HG03060 (cell line): ENCODE data around the gene OR2D3.
"Not testable (repeated sequence)": the region's sequence is repeated elsewhere in the genome, so short reads cannot be mapped to it uniquely, and the experiment has no call there.

ENCODE experiments used
- ATAC-seq: cut with Tn5 transposase; IDR thresholded peaks from one replicate; pipeline ENCODE4 v1.9.1; 2021; ENCODE audit warnings: low read depth, moderate number of reproducible peaks; ENCODE audit not compliant: unreplicated experiment

OR2D3 gene

DNA sequence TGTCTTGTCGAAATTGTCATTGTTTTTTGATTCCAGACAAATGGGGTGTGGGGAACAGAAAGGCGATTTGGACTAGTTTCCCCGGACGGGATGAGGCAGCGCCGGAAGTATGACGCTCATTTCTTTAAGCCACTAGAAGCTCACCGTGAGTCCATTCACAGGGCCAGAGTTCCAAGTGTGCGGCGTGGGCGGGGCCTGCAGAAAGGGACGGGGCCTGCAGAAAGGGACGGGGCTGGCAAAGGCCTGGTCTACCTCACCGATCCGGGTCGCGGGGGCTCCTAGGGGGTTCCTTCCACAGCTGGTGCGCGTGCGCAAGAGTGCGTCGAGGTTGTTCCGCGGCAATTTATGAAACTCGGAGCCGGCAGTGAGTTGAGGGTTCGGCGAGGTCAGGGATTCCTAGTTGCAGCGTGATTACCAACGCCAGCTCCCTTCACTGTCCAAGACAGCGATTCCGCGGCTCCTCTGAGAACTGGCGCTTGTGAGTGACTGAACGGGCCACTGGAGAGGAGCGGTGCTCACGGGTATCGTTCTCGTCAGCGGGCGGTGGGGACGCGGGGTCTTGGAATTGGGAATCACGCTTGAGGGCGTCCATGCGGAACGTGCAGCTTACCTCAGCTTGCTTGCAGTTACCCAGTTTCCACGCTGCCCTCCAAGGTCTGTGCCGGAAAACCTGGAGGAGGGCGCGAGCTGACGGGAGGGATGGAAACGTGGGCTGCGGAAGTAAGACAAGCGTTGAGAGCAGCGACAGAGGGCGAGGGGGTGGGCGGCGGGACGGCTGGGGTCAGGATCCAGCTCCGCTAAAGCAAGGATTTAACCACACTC, 5.6 kb downstream of the OR2D3 start, which contains the start of gene ZNF215:
TSS of gene ZNF215 (plus strand) at position 219 of the 822 bp plus-strand sequence. CDS start 5,847 bp downstream, outside the sequence.
- ATAC-seq: peak; percentile 56

DNA sequence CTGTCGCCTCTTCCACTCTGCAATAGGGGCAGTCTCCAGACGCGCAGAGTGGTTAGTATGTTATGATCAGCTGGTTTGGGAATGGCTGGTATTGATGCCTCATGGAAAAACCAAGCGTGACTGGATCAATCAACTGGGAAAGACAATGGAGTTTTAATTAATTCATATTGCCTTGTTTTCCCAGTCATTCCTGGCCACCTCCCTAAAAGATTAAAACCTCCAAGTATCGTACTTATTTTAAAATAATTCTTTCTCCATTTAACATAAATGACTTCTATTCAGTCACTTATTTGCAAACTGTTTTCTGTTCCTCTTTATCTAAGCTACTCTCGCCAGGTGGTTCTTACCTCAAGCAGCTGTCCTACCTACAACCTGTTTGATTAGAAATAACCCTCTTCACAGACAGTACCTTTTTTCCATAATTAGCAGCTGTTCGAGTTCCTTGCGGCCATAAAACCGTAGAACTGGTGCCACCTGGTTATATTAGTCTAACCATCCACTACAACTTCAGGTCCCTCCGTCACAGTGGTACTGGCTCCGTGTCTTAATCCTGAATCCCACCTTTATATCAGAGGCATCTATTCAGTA, 6.3 kb downstream of the OR2D3 start:
- ATAC-seq: peak; percentile 42

DNA sequence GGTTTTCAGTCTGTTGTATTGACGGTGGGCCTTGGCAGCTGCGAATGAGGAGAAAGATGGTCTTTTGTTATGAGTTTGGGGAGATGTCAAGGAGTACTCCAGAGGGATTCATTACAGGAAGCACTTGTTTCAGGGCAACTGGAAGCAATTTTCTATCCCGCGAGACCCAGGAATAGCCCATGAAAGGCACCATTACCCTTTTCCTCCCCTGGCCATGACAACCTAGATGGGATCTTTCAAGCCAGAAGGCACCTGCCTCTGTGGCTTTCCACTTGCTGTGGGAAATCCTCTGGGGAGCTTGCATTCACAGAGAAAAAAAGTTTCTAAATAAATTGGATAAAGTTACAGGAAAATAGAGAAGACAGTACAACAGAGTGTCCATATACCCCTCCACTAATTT, 8.1 kb downstream of the OR2D3 start:
- no peak for ATAC-seq

DNA sequence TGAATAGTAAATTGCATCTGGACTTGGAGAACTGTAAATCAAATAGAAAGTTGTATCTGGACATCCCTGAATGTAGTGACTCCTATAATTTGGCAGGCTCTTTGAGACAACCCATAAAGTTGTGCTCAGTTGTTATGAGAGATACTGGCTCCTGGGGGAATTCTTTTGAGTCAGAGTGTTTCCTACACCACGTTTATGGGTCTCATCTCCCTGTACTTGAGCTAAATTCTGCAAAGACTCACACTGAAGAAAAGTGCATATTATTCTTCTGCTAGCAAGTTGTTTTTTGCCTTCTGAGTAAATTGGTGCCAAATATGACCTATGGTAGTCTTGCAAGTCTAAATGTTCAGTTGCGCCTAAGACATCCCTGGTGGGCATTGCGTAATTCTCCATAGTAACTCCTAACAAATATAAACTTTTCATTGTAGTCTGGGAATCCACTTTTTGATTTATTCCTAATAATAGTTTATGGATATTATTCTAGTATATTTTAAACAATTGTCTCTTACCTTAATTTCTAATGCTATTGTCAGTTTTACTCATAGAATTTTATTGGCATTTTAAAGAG, 10.4 kb downstream of the OR2D3 start:
- ATAC-seq: no peak

DNA sequence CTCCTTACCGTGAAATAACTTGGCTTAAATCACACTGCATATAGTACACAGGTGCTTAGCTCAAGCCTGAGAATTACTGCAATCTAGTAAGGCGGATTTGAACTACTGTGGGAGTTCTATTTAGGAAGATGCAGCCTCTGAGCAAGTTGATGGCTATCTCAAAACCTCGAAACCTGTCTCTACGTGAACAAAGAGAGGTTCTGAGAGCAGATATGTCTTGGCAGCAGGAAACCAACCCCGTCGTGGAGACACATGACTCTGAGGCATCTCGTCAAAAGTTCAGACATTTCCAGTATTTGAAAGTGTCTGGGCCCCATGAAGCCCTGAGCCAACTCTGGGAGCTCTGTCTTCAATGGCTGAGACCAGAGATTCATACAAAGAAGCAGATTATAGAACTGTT, 11.3 kb downstream of the OR2D3 start:
- no peak for ATAC-seq

DNA sequence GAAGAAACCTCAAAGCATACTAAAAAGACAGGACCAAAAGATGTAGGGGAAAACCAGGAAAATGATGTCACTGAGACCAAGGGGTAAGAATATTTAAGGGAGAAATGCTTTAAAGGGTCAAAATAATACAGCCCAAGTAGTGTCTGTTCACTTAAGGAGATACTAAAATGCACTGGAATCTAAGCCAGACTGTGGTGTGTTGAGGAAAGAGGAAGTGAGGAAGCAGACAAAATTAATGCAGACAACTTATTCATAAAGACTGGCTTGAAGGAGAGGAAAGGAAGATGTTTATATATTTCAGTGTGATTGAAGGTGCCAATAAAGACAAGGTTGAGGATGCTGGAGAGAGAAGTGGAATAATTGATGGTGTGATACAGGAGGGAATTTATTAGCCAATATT, 21.2 kb downstream of the OR2D3 start:
- ATAC-seq: no peak

DNA sequence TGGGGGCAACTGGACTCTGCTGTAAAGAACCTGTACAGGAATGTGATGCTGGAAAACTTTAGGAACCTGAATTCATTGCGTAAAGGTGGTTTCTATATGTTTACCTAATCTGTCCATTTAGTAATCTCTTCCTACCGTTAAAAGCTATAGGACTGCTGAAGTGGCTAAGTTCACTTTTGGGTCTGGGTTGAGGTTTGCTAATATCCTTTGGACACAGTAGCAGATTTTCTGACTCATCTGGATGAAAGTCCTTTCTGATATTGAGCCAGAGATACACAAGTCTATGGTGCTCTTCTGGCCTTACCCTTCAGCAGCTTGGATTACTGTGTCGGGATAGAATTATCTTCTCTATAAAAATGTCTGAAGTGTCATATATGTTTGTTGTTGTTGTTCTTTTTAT, 22.3 kb downstream of the OR2D3 start:
- ATAC-seq: no peak

DNA sequence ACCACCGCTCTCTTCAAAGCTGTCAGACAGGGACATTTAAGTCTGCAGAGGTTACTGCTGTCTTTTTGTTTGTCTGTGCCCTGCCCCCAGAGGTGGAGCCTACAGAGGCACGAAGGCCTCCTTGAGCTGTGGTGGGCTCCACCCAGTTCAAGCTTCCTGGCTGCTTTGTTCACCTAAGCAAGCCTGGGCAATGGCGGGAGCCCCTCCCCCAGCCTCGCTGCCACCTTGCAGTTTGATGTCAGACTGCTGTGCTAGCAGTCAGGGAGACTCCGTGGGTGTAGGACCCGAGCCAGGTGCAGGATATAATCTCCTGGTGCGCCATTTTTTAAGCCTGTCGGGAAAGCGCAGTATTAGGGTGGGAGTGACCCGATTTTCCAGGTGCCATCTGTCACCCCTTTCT, 33.4 kb downstream of the OR2D3 start:
- not testable (repeated sequence) for ATAC-seq

DNA sequence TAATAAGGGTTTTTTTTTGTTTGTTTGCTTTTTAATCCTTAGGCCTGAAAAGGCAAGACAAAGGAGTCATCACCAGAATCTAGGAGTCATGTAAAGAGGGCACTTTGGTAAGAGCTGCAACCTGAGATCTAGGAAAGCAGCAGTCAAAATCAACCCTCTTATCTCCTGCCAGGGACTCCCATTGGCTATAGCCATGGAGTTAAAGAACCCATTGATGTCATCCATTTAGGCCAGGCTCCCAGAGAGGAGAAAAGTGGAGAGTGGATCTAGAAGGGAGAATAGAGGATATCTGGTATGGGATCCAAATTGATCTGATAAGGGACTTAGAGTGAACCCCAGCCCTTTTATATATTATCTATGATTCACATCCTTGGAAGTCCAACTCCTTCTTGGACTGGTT, 41.3 kb downstream of the OR2D3 start:
- no peak for ATAC-seq

DNA sequence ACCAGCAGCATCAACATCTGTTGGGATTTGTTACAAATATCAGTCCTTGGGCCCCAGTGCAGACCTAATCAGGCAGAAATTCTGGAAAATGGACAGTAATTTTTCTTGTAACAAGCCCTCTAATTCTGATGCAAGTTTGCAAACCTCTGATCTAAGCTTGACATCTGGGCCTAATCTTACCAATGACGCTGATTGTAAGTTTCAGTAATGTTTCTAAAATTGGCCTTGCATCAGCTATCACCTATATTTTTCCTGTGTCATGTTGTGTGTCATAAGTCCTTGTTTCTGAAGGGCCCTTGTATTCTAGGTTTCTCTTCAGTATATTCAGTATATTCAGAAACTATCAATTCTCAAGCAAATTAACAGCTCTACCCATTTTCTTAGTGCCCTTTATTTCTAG, 41.9 kb downstream of the OR2D3 start:
- peak; percentile 62 for ATAC-seq

DNA sequence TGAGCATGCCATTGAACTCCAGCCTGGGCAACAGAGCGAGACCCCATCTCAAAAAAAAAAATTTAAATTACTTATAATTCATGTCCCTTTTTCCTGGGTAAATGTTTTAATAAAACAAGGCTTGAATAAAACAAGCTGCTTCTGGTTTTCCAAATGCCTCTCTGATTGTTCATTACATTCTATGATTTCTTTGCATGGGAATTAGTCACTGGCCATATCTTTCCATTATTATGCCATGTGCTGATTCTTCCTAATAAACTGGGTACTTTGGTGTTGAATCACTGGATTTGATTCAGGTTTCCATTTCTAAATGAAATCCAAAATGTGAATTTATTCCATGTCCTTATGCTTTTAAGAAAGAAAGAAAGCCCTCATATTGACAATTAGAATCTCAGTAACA, 48.0 kb downstream of the OR2D3 start:
- no peak for ATAC-seq

DNA sequence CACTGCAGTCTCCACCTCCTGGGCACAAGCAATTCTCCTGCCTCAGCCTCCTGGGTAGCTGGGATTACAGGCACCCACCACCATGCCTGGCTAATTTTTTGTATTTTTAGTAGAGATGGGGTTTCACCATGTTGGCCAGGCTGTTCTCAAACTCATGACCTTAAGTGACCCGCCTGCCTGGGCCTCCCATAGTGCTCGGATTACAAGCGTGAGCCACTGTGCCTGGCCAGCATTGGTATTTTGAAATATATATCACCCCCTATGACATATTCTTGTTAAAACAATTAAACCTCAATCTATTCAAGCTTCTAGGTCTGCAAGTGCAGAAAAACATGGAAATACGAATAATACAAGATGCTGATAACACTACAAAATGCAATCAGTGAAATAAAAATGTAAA, 49.1 kb downstream of the OR2D3 start:
- not testable (repeated sequence) for ATAC-seq
